ENCODE results near the gene DEPDC4.

GRCh38 chr12:100263131-100263530 lies 3.7 kb downstream of the DEPDC4 start:
- no peak for TF ChIP-seq CTCF (conservative IDR thresholded peaks at IDR 0.05 in 1 of 2, IDR thresholded peaks at IDR 0.05 in 1 of 2; ENCODE audit: extremely low read depth in 1 of 2, insufficient read depth in 1 of 2, low read depth in 1 of 2, low read length in 2 of 2)
- no peak for TF ChIP-seq EZH2 (IDR thresholded peaks at IDR 0.05; ENCODE audit: borderline replicate concordance, low read length)
